UCSD-AML1 (cell line): Measurements from ENCODE around the gene CSMD2.
"Not testable (repeated sequence)": the region's sequence is repeated elsewhere in the genome, so short reads cannot be mapped to it uniquely, and the experiment has no call there.

Experiments used
- DNase-seq: peaks from one replicate; lab custom pipeline; 2025; ENCODE audit not compliant: unreplicated experiment; lab: John Stamatoyannopoulos, UW

CSMD2 gene

GRCh38 chr1:34113362-34113761, 51.7 kb downstream of the CSMD2 start:
- DNase-seq, result peak; percentile 64

- no peak for DNase-seq
These were observed 56.3 kb downstream of the CSMD2 start for GRCh38 chr1:34108711-34109110.

DNA sequence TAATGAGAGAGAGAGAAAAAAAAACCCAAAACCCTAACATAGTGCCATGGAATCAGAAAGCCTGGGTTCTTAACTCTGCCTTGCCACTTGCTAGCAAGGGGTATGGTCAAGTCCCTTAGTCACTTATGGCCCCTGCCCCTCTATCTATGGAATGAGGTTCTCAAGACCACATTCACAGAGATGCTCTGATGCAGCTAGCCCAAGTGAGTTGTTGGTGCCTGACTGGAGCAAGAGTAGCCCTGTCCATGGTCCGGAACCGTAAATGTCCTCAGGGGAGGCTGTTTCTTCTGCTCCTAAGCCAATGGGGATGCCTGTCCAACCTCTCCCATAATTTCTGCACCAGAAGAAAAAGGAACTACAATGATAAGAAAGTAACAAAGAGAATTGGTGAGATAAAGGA, 56.8 kb downstream of the CSMD2 start:
- DNase-seq, result no peak

DNA sequence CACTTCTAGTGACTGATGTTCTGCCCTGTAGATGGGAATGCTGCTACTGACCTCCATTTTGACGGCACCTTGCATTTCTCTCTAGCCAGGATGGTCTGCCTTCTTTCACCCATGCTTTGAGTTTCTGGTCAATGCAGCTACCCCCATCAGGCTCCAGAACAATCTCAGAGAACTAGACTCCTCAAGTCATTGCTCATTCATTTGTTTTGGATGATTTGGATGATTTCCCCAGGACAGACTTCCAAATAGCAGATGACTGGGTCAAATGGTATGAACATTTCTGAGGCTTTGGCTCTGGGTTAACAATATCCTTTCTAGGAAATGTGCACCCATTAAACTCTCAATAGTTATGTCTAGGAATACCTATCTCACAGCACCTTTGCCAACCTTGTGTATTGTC, 63.9 kb downstream of the CSMD2 start:
- DNase-seq, result no peak

DNA sequence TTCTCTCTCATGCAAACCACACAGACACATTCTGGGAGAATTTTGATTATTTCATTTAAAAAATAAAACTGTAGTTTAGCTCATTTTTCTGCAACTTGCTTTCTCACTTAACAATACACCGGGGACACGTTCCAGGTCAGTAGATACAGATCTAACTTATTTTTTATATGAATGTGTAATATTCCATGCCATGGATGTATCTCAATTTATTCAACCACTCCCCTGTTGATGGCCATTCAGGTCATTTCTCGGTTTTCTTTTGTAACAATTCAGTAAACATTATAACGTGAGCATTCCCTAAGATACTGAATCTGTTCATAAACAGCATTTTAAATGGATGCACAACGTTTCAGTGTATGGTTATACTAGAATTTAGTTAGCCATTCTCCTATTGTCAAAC, 64.7 kb downstream of the CSMD2 start:
- DNase-seq, result no peak

DNA sequence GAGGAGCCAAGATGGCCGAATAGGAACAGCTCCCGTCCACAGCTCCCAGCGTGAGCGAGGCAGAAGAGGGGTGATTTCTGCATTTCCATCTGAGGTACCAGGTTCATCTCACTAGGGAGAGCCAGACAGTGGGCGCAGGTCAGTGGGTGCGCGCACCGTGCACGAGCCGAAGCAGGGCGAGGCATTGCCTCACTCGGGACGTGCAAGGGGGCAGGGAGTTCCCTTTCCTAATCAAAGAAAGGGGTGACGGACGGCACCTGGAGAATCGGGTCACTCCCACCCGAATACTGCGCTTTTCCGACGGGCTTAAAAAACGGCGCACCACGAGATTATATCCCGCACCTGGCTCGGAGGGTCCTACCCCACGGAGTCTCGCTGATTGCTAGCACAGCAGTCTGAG, 72.6 kb downstream of the CSMD2 start:
- DNase-seq, result not testable (repeated sequence)

DNA sequence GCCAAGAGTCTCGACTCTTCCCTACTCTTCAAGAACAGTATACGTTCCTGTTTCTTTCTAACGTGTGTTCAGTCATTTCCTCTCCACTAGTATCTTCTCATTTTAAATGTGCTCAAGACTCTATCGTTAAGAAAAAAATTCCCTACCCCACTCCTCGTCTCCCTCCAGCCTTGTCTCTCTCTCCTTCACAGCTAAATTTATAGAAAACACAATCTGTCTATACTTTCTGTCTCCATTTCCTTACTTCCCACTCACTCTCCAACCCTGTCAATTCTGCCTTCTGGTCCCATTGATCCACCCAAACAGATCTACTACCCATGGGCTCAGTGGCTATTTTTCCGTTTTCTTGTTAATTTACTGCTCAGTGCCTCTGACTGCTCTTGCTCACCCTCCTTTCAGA, 75.3 kb downstream of the CSMD2 start:
- DNase-seq, result no peak

GRCh38 chr1:34087986-34088385, 77.0 kb downstream of the CSMD2 start:
- no peak for DNase-seq

- DNase-seq, result no peak
These were observed 78.5 kb downstream of the CSMD2 start for GRCh38 chr1:34086561-34086960.

- no peak for DNase-seq
These were observed 81.1 kb downstream of the CSMD2 start for GRCh38 chr1:34083974-34084373.

DNA sequence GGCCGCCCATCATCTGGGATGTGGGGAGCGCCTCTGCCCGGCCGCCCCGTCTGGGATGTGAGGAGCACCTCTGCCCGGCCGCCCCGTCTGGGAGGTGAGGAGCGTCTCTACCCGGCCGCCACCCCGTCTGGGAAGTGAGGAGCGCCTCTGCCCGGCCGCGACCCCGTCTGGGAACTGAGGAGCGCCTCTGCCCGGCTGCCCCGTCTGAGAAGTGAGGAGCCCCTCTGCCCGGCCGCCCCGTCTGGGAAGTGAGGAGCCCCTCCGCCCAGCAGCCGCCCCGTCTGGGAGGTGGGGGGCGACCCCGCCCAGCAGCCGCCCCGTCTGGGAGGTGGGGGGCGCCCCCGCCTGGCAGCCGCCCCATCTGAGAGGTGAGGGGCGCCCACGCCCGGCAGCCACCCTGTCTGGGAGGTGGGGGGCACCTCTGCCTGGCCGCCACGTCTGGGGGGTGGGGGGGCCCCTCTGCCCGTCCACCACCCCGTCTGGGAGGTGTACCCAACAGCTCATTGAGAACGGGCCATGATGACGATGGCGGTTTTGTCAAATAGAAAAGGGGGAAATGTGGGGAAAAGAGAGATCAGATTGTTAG, 82.9 kb downstream of the CSMD2 start:
- not testable (repeated sequence) for DNase-seq

GRCh38 chr1:34078383-34078782, 86.6 kb downstream of the CSMD2 start:
- DNase-seq, result no peak

GRCh38 chr1:34075576-34075975, 89.5 kb downstream of the CSMD2 start:
- DNase-seq, result no peak

GRCh38 chr1:34073028-34073695, 91.9 kb downstream of the CSMD2 start:
- DNase-seq, result no peak

GRCh38 chr1:34070201-34070836, 94.7 kb downstream of the CSMD2 start:
- no peak for DNase-seq

DNA sequence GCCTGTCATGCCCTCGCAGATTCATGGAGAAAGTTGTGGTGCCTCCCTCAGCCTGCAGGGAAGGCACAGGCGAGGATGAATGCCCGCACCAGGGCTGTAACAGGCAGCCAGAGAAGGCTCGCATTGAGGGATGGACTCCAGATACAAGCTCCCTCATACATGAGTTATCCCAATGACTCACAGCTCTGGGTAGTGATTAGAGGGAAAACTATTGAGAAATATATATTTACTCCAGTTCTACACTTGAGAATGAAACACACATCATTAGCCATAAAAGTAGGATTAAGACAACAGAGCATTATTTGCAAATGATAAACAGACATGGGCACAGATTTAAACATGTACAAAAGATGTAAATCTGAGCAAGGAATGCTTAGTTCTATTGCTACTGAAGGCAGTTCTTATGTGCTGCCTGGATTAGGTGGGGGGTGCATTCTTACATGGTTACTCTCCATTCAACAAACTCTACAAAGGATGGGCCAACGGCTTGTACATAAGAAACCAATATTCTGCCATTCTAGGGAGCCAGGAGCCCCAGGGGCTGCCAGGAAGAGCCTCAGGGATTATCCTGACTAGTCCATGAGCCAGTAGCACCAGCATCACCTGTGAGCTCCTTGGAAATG, 97.9 kb downstream of the CSMD2 start:
- no peak for DNase-seq

- no peak for DNase-seq
These were observed 98.9 kb downstream of the CSMD2 start for GRCh38 chr1:34066166-34066565.

- no peak for DNase-seq
These were observed 99.5 kb downstream of the CSMD2 start for GRCh38 chr1:34065498-34065897.

DNA sequence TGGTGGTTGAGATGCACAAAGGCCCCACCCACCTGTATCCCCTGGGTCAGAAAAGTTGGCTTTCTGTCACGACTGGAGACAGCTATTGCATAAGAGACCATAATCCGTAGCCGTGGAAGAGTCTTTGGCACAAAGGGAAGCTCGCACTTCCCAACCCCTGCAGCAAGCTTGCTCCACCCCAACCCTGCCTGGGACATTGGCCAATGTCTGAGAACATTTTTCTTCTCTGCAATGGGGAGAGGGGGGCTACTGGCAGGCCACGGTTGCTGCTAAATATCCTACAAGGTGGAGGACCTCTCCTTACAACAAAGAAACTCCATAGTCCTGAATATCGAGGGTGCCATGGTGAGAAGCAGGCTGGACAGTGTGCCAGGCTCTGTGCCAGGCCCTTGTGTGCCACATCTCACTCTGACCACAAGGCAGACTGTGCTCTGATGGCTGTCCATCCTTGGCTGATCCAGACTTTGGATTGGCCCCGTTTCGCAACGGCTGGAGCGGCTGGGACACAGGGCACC, 104.1 kb downstream of the CSMD2 start:
- no peak for DNase-seq

DNA sequence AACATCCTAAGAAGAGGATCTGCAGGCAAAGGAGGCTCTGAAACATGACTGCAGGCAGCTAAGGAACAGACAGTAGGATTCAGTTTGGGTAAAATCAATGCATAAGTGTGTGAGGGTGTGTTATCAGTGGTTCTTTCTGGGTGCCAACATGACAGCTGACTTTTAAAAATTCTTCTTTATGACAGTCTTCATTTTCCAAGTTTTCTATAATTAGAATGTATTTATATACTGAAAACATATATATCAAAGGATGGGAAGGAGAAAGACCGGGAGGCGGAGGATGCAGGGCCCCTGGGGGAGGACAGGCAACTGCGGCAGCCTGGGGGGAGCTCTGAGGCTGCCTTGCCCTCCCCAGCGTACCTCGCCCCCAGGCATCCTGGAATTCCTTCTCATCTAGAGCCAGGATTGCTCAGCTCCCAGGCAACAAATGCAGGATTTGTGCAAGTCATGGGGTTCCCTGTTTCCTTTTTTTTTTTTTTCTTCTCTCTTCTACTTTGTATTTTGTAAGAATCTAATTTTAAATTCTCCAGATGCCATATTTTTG, 104.8 kb downstream of the CSMD2 start:
- DNase-seq, result no peak

GRCh38 chr1:34057347-34058130, 107.5 kb downstream of the CSMD2 start:
- DNase-seq, result no peak
